Chondrocyte (in vitro differentiated cells): ENCODE data around the gene ADAMTS13. TPM values are rescaled to one million over a fixed set of nuclear protein-coding genes. Genes with fewer than 3 reads are reported as not detected.
A peak's percentile ranks its signal among the peaks of the same experiment; 100 is the strongest.

Experiments used
- DNase-seq: peaks from one replicate; pipeline ENCODE4 v3.0.0; 2021; ENCODE audit warnings: mixed read lengths, low spot score
- H3K27ac Mint-ChIP-seq: one replicate; pipeline ENCODE4 v1.8.0; 2021; ENCODE audit warnings: mild to moderate bottlenecking, moderate library complexity, mixed read lengths; ENCODE audit not compliant: unreplicated experiment
- H3K27me3 Mint-ChIP-seq: 2 replicates; pipeline ENCODE4 v1.8.0; 2021; ENCODE audit warnings: low read depth, mixed read lengths
- H3K36me3 Mint-ChIP-seq: 2 replicates; pipeline ENCODE4 v1.8.0; 2021; ENCODE audit warnings: low read depth, mixed read lengths
- H3K4me1 Mint-ChIP-seq: 2 replicates; pipeline ENCODE4 v1.8.0; 2021; ENCODE audit warnings: low read depth, mild to moderate bottlenecking, mixed read lengths
- H3K4me3 Mint-ChIP-seq: one replicate; pipeline ENCODE4 v1.8.0; 2021; ENCODE audit warnings: mild to moderate bottlenecking, moderate library complexity, mixed read lengths; ENCODE audit not compliant: unreplicated experiment
- H3K9me3 Mint-ChIP-seq: 2 replicates; pipeline ENCODE4 v1.8.0; 2021; ENCODE audit warnings: low read depth, mixed read lengths
- CTCF ChIP-seq: fragments of 200-600 bp; sonication (generic); IDR thresholded peaks from 2 replicates; pipeline ENCODE4 v1.5.0; 2021; ENCODE audit warnings: antibody characterized with exemption, mild to moderate bottlenecking, moderate library complexity
- total RNA-seq: library from RNA; stranded (reverse); gene quantifications from 3 replicates; pipeline ENCODE4 v1.2.1, GENCODE V29; 2021

The ADAMTS13 gene
- total RNA-seq, 1 donor from 2014 or later: 5.7 TPM

GRCh38 chr9:133401588-133401987 lies 20.6 kb upstream of the ADAMTS13 start:
- H3K4me1 Mint-ChIP-seq: no peaks in the 10 kb centered on the region
- H3K27me3 Mint-ChIP-seq: peaks cover 11% of the 10 kb centered on the region
- no peaks in the 10 kb centered on the region for H3K9me3 Mint-ChIP-seq
- H3K36me3 Mint-ChIP-seq: peaks cover 1% of the 10 kb centered on the region
- H3K4me3 Mint-ChIP-seq: no peak overlapping the region
- no peak for DNase-seq
- no peak for TF ChIP-seq CTCF
- no peak overlapping the region for H3K27ac Mint-ChIP-seq

GRCh38 chr9:133402689-133403088 lies 19.5 kb upstream of the ADAMTS13 start:
- no peaks in the 10 kb centered on the region for H3K9me3 Mint-ChIP-seq
- H3K27ac Mint-ChIP-seq: no peak overlapping the region
- TF ChIP-seq CTCF: no peak

DNA sequence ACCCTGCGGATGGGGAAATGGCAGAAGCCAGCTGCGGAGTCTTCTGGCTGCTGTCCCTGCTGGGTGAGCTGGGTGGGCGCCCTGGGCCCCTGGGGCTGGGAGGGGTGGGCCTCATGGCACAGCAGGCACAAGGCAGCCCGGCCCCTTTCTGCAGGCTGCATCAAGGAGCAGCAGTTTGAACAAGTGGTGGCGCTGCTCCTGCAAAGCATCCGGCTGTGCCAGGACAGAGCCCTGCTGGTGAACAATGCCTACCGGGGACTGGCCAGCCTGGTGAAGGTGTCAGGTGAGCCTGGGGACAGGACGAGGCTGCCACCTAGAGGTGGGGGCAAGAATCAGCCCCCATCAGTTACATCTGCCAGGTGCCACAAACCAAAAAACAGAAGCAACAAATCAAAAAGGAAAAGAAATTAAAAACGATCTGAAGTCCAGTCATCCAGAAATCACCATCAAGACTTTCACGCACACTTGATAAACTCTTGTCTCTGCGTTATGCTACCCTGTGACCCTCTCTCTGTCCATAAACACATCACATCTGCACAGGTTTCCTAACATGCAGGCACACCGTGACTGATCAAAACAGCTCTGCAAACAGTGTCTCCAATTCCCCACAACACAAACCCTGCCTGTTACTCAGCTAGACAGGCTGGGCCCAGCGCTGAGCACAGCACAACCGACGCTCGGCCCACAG lies 18.3 kb upstream of the ADAMTS13 start:
- Mint-ChIP-seq H3K4me1 (no peaks in the 10 kb centered on the region), H3K4me3 (no peak overlapping the region), H3K9me3 (no peaks in the 10 kb centered on the region), H3K36me3 (peaks cover 9% of the 10 kb centered on the region), H3K27ac (no peak overlapping the region), H3K27me3 (peaks cover 3% of the 10 kb centered on the region)
- peak; percentile 70 for TF ChIP-seq CTCF
- no peak for DNase-seq

More at GRCh38 chr9:133402689-133403088, 19.5 kb upstream of the ADAMTS13 start:
- Mint-ChIP-seq H3K36me3 (peaks cover 9% of the 10 kb centered on the region), H3K27me3 (peaks cover 4% of the 10 kb centered on the region), H3K4me3 (no peak overlapping the region), H3K4me1 (no peaks in the 10 kb centered on the region)
- no peak for DNase-seq

- Mint-ChIP-seq H3K27ac (no peak overlapping the region), H3K9me3 (no peaks in the 10 kb centered on the region), H3K4me3 (no peak overlapping the region), H3K36me3 (peaks cover 9% of the 10 kb centered on the region), H3K27me3 (no peaks in the 10 kb centered on the region), H3K4me1 (no peaks in the 10 kb centered on the region)
- no peak for DNase-seq
- no peak for TF ChIP-seq CTCF
Observed at GRCh38 chr9:133404454-133405002, 17.6 kb upstream of the ADAMTS13 start.

DNA sequence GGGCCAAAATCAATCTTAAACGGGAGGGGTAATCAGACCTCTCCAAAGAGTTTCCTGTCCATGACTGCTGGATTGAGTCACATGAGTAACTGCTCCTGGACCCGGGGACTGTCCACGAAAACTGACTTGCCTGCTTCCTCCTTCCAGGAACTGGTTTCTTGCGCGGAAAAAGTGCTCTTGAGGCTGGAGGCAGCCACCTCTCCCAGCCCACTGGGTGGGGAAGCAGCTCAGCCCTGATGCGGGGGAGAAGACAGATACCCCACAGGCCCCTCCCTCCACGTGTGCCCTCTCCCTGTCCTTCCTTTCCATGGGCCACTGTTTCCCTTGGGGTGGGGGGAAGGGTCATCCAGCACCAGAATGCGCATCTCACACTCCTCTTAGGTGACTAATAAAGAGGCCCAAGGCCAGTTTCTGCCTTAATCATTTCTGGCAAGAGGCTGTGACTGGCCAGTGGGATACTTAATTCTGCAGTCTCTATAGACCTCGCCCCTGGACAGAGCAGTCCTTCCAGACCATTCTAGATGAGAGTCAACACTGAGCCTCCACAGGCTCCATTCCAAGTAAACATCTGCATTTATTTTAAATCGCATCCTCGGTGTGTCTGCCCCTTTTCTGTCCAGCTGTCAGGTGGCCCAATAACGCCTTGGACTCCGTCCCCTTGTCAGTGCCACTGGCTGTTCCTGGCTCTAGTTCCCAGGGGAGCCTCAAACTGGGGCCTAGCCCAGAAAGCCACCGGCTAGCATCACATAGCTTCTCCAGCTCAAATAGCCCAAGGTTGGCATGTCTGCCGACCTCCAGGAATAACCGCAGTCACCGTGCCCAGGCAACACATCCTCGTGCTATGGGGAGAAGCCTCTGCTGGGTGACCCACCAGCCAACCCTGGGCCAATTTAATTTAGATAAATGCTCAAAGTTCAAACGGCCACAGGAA lies 16.4 kb upstream of the ADAMTS13 start:
- H3K27ac Mint-ChIP-seq: no peak overlapping the region
- TF ChIP-seq CTCF: no peak
- H3K36me3 Mint-ChIP-seq: peaks cover 16% of the 10 kb centered on the region
- no peaks in the 10 kb centered on the region for H3K4me1 Mint-ChIP-seq
- no peaks in the 10 kb centered on the region for H3K27me3 Mint-ChIP-seq
- H3K9me3 Mint-ChIP-seq: no peaks in the 10 kb centered on the region
- DNase-seq: no peak
- no peak overlapping the region for H3K4me3 Mint-ChIP-seq
